ENCODE measurements around the gene NLRC5.

DNA sequence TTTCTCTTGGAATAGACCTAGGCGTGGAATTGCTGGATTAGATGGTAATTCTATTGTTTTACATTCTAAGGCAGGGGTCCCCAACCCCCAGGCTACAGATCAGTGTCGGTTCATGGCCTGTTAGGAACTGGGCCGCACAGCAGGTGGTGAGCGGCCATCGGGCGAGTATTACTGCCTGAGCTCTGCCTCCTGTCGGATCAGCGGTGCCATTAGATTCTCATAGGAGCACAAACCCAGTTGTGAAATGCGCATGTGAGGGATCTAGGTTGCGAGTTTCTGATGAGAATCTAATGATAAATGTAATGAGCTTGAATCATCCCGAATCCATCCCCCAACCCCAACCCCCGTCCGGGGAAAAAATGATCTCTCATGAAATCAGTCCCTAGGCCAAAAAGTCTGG, 23.0 kb downstream of the NLRC5 start:
- TF ChIP-seq, protein P1, sequence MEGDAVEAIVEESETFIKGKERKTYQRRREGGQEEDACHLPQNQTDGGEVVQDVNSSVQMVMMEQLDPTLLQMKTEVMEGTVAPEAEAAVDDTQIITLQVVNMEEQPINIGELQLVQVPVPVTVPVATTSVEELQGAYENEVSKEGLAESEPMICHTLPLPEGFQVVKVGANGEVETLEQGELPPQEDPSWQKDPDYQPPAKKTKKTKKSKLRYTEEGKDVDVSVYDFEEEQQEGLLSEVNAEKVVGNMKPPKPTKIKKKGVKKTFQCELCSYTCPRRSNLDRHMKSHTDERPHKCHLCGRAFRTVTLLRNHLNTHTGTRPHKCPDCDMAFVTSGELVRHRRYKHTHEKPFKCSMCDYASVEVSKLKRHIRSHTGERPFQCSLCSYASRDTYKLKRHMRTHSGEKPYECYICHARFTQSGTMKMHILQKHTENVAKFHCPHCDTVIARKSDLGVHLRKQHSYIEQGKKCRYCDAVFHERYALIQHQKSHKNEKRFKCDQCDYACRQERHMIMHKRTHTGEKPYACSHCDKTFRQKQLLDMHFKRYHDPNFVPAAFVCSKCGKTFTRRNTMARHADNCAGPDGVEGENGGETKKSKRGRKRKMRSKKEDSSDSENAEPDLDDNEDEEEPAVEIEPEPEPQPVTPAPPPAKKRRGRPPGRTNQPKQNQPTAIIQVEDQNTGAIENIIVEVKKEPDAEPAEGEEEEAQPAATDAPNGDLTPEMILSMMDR (IDR thresholded peaks at IDR 0.05): no peak
- no peak for TF ChIP-seq EP300 (IDR thresholded peaks at IDR 0.05)

All from esophagus muscularis mucosa (tissue), 3 donors.